B cell (primary cell): ENCODE measurements around the gene RBBP8NL. TPM values are rescaled to one million over a fixed set of nuclear protein-coding genes. Genes with fewer than 3 reads are reported as not detected.

Experiments
- ATAC-seq: fragments of 200-7000 bp; cut with Tn5 transposase; one replicate; pipeline ENCODE4 v1.10.0; 2021; ENCODE audit warnings: low read depth, mild to moderate bottlenecking, moderate number of reproducible peaks, moderate library complexity
- CTCF ChIA-PET: fragments of 350-600 bp; sonication (Branson Sonifier 250); formaldehyde crosslinking; loops from one replicate; lab custom pipeline; 2021; ENCODE audit warnings: antibody characterized with exemption, inconsistent platforms; lab: Charles Lee
- POLR2A ChIA-PET: fragments of 350-600 bp; sonication (Branson Sonifier 250); formaldehyde crosslinking; loops from one replicate; lab custom pipeline; 2021; ENCODE audit warnings: antibody characterized with exemption; lab: Charles Lee
- DNase-seq: peaks from one replicate; pipeline ENCODE4 v3.0.0; 2013
- H2AFZ ChIP-seq: 2 replicates; pipeline ENCODE4 v1.6.1; 2012; ENCODE audit warnings: mild to moderate bottlenecking, low read depth, low read length; ENCODE audit not compliant: insufficient read depth, poor library complexity, severe bottlenecking
- H3K27ac ChIP-seq, 2 donors: 1 replicate in 1 of 2; 2 replicates in 1 of 2; pipeline ENCODE4 v1.5.1; 2012 to 2013; ENCODE audit warnings: low read length in 2 of 2, mild to moderate bottlenecking in 2 of 2, moderate library complexity in 1 of 2
- H3K27me3 ChIP-seq, 4 experiments: fragments of 200-600 bp in 1 of 4; sonication (generic) in 1 of 4; replicated peaks in 1 of 4; 1 replicate in 2 of 4; 2 replicates in 2 of 4; pipeline versions ENCODE4 v1.6.1 to v1.7.0; 2013 to 2016; ENCODE audit warnings: low read length in 3 of 4, mild to moderate bottlenecking in 2 of 4, mixed read lengths in 1 of 4, moderate library complexity in 1 of 4; ENCODE audit not compliant: insufficient read depth in 4 of 4, control insufficient read depth in 3 of 4; ENCODE audit errors: control extremely low read depth in 1 of 4
- H3K36me3 ChIP-seq, 2 experiments: replicated peaks in 1 of 2; 1 replicate in 1 of 2; 2 replicates in 1 of 2; pipeline versions ENCODE4 v1.6.1 to v1.7.1; 2013; ENCODE audit warnings: low read length in 1 of 2; ENCODE audit not compliant: insufficient read depth in 2 of 2, control insufficient read depth in 1 of 2; ENCODE audit errors: control extremely low read depth in 1 of 2, extremely low read depth in 1 of 2
- H3K4me1 ChIP-seq, 2 donors: fragments of 200-600 bp in 1 of 2; sonication (generic) in 1 of 2; 1 replicate in 1 of 2; 2 replicates in 1 of 2; pipeline versions ENCODE4 v1.5.1 to v1.6.1; 2013 to 2017; ENCODE audit warnings: low read length in 2 of 2; ENCODE audit not compliant: control insufficient read depth in 2 of 2, insufficient read depth in 2 of 2
- H3K4me2 ChIP-seq: replicated peaks from 2 replicates; pipeline ENCODE3; 2012; ENCODE audit warnings: mild to moderate bottlenecking, low read depth, low read length; ENCODE audit not compliant: poor library complexity, severe bottlenecking
- H3K4me3 ChIP-seq, 5 experiments: fragments of 200-600 bp in 1 of 5; sonication (generic) in 1 of 5; 1 replicate in 3 of 5; 2 replicates in 2 of 5; pipeline versions ENCODE4 v1.5.1 to v1.7.0; 2011 to 2016; ENCODE audit warnings: low read length in 4 of 5, mild to moderate bottlenecking in 4 of 5, low read depth in 2 of 5, control low read depth in 1 of 5, moderate library complexity in 1 of 5; ENCODE audit not compliant: insufficient read depth in 1 of 5; ENCODE audit errors: control extremely low read depth in 1 of 5, extremely low read depth in 1 of 5
- H3K79me2 ChIP-seq: fragments of 200-600 bp; sonication (generic); one replicate; pipeline ENCODE4 v1.6.0; 2016; ENCODE audit warnings: low read length; ENCODE audit not compliant: control insufficient read depth, insufficient read depth
- H3K9ac ChIP-seq: fragments of 200-600 bp; sonication (generic); 2 replicates; pipeline ENCODE4 v1.6.1; 2017; ENCODE audit warnings: mild to moderate bottlenecking, low read length, moderate library complexity
- H3K9me3 ChIP-seq, 3 donors: one replicate each; pipeline versions ENCODE4 v1.6.1 to v1.7.1; 2013; ENCODE audit warnings: low read length in 2 of 3; ENCODE audit not compliant: control insufficient read depth in 2 of 3, insufficient read depth in 1 of 3; ENCODE audit errors: control extremely low read depth in 1 of 3
- H4K20me1 ChIP-seq: 2 replicates; pipeline ENCODE4 v1.6.0; 2012; ENCODE audit warnings: mild to moderate bottlenecking, low read length; ENCODE audit not compliant: insufficient read depth, control insufficient read depth, poor library complexity, severe bottlenecking
- H3K27ac Mint-ChIP-seq: one replicate; pipeline ENCODE4 v1.8.0; 2021; ENCODE audit warnings: mixed read lengths
- H3K27me3 Mint-ChIP-seq: one replicate; pipeline ENCODE4 v1.8.0; 2021; ENCODE audit warnings: mixed read lengths
- H3K4me1 Mint-ChIP-seq: one replicate; pipeline ENCODE4 v1.8.0; 2021; ENCODE audit warnings: mixed read lengths
- H3K4me3 Mint-ChIP-seq: one replicate; pipeline ENCODE4 v1.8.0; 2021; ENCODE audit warnings: mixed read lengths
- H3K9me3 Mint-ChIP-seq: one replicate; pipeline ENCODE4 v1.8.0; 2022; ENCODE audit warnings: mixed read lengths; ENCODE audit not compliant: insufficient read depth
- CTCF ChIP-seq: fragments of 200-600 bp; IDR thresholded peaks from one replicate; pipeline ENCODE4 v1.8.0; 2022; ENCODE audit warnings: antibody characterized with exemption, mild to moderate bottlenecking
- EZH2 ChIP-seq: IDR thresholded peaks from 2 replicates; pipeline ENCODE4 v1.6.1; 2012; ENCODE audit warnings: borderline replicate concordance, low read depth, mild to moderate bottlenecking, moderate library complexity, low read length; ENCODE audit not compliant: insufficient read depth, poor library complexity, severe bottlenecking
- WGBS: methylation state at CpG from one replicate; pipeline ENCODE4 v1.1.5; 2013; ENCODE audit warnings: missing lambda C conversion rate; ENCODE audit not compliant: insufficient coverage; 5-methylcytosine and 5-hydroxymethylcytosine counted together
- intact Hi-C: fragments of 100-400 bp; cut with micrococcal nuclease; formaldehyde crosslinking; loops from one replicate; pipeline ENCODE4 v1.10.0; 2022
- polyA plus RNA-seq: library from polyadenylated mRNA; depleted of rRNA; stranded (reverse); fragments of >200 nt; gene quantifications from 2 replicates; pipeline ENCODE4 v1.2.3, GENCODE V29; 2012
- total RNA-seq, 2 donors: library from RNA; stranded (reverse); fragments of 120-200 nt in 1 of 2; gene quantifications; 1 replicate in 1 of 2; 2 replicates in 1 of 2; pipeline versions ENCODE4 v1.2.3 to v1.2.4, GENCODE V29; 2013 to 2022

RBBP8NL gene
- total and polyA plus RNA-seq, 2 donors (not counting 1 experiment from before 2014, with no cell fraction given), result not detected

- H3K27me3 Mint-ChIP-seq, result no peaks in the 10 kb centered on the region
- H3K9ac ChIP-seq, result no peak overlapping the region
- POLR2A ChIA-PET, result no interaction called here
Measured at GRCh38 chr20:62393830-62394229, 33.5 kb downstream of the RBBP8NL start.

GRCh38 chr20:62393335-62393665 lies 34.0 kb downstream of the RBBP8NL start:
- H3K9ac ChIP-seq, result no peak overlapping the region
- H3K27ac Mint-ChIP-seq, result no peak overlapping the region

More at GRCh38 chr20:62393830-62394229, 33.5 kb downstream of the RBBP8NL start:
- intact Hi-C loops, result no loop called here
- no peak overlapping the region for H2AFZ ChIP-seq
- H3K27me3 ChIP-seq, result no peaks in the 10 kb centered on the region
- no peak for ATAC-seq
- CTCF ChIA-PET, result interaction anchor here (1.5 kb wide), 1 partner anchor 11 kb away, joined by 7 read pairs; no protein-coding TSS in a partner anchor
- no peak overlapping the region for H3K4me3 ChIP-seq
- peaks cover 11% of the 10 kb centered on the region for H3K79me2 ChIP-seq
- Mint-ChIP-seq H3K9me3 (no peaks in the 10 kb centered on the region), H3K4me1 (peaks cover 3% of the 10 kb centered on the region), H3K27ac (no peak overlapping the region), H3K4me3 (no peak overlapping the region)
- peaks cover 0 to 29% of the 10 kb centered on the region in 2 experiments for H3K36me3 ChIP-seq
- WGBS, result 96% methylated on average over 24 of the region's 24 CpGs
- H4K20me1 ChIP-seq, result peaks cover 27% of the 10 kb centered on the region
- TF ChIP-seq EZH2, result no peak
- no peak for TF ChIP-seq CTCF
- no peak overlapping the region for H3K4me2 ChIP-seq
- peaks cover 0 to 7% (median 0%) of the 10 kb centered on the region in 3 donors for H3K9me3 ChIP-seq
- no peak overlapping the region for H3K27ac ChIP-seq
- H3K4me1 ChIP-seq, result no peaks in the 10 kb centered on the region
- no peak for DNase-seq

More at GRCh38 chr20:62393335-62393665, 34.0 kb downstream of the RBBP8NL start:
- Mint-ChIP-seq H3K9me3 (no peaks in the 10 kb centered on the region), H3K4me1 (peaks cover 8% of the 10 kb centered on the region), H3K4me3 (no peak overlapping the region), H3K27me3 (no peaks in the 10 kb centered on the region)
- intact Hi-C loops, result no loop called here
- WGBS, result 86% methylated on average over 11 of the region's 12 CpGs
- CTCF ChIA-PET, result interaction anchor here (1.5 kb wide), 1 partner anchor 11 kb away, joined by 7 read pairs; no protein-coding TSS in a partner anchor
- no peaks in the 10 kb centered on the region for H3K27me3 ChIP-seq
- H3K9me3 ChIP-seq, result peaks cover 0 to 4% (median 0%) of the 10 kb centered on the region in 3 donors
- POLR2A ChIA-PET, result interaction anchor here (1.1 kb wide), 1 partner anchor 400 kb away, joined by 4 read pairs; no protein-coding TSS in a partner anchor
- ATAC-seq (no peak), DNase-seq (no peak)
- no peak overlapping the region for H3K4me3 ChIP-seq
- peaks cover 32% of the 10 kb centered on the region for H4K20me1 ChIP-seq
- no peak overlapping the region for H3K4me2 ChIP-seq
- peaks cover 2 to 34% of the 10 kb centered on the region in 2 experiments for H3K36me3 ChIP-seq
- H3K79me2 ChIP-seq, result peaks cover 14% of the 10 kb centered on the region
- peaks cover 3 to 4% of the 10 kb centered on the region in 2 donors for H3K4me1 ChIP-seq
- H2AFZ ChIP-seq, result no peak overlapping the region
- H3K27ac ChIP-seq, result no peak overlapping the region
- no peak for TF ChIP-seq CTCF
- no peak for TF ChIP-seq EZH2
